AML-193 (cell line): ENCODE data around the gene TMEM245.
"Not testable (repeated sequence)": the region's sequence is repeated elsewhere in the genome, so short reads cannot be mapped to it uniquely, and the experiment has no call there.

ENCODE experiments used
- DNase-seq, 2 experiments: peaks; one replicate each; lab custom pipeline; 2025; lab: John Stamatoyannopoulos, UW

TMEM245 gene

GRCh38 chr9:109063760-109064159 is 56.0 kb downstream of the TMEM245 start:
- DNase-seq = no peak

- no peak for DNase-seq
Measured at GRCh38 chr9:109062543-109062942, 57.2 kb downstream of the TMEM245 start.

- DNase-seq = no peak
Measured at GRCh38 chr9:109060191-109060590, 59.6 kb downstream of the TMEM245 start.

GRCh38 chr9:109053121-109053520 is 66.6 kb downstream of the TMEM245 start:
- DNase-seq = not testable (repeated sequence)

GRCh38 chr9:109052416-109052815 is 67.3 kb downstream of the TMEM245 start:
- DNase-seq = no peak

- no peak for DNase-seq
Measured at GRCh38 chr9:109051733-109052132, 68.0 kb downstream of the TMEM245 start.

- DNase-seq = no peak
Measured at GRCh38 chr9:109050444-109050843, 69.3 kb downstream of the TMEM245 start.

GRCh38 chr9:109048822-109049221 is 70.9 kb downstream of the TMEM245 start:
- no peak for DNase-seq

GRCh38 chr9:109047259-109047658 is 72.5 kb downstream of the TMEM245 start:
- no peak for DNase-seq

GRCh38 chr9:109046346-109046745 is 73.4 kb downstream of the TMEM245 start:
- DNase-seq = no peak

- no peak for DNase-seq
Measured at GRCh38 chr9:109043578-109043977, 76.2 kb downstream of the TMEM245 start.

GRCh38 chr9:109040571-109040970 is 79.2 kb downstream of the TMEM245 start:
- no peak for DNase-seq

- DNase-seq = no peak
Measured at GRCh38 chr9:109039539-109039938, 80.2 kb downstream of the TMEM245 start.

GRCh38 chr9:109037946-109038715 is 81.6 kb downstream of the TMEM245 start:
- DNase-seq = no peak

- no peak for DNase-seq
Measured at GRCh38 chr9:109036744-109037680, 82.7 kb downstream of the TMEM245 start.

- DNase-seq = no peak
Measured at GRCh38 chr9:109035684-109036423, 83.9 kb downstream of the TMEM245 start.

GRCh38 chr9:109033941-109034700 is 85.6 kb downstream of the TMEM245 start:
- DNase-seq = no peak

- DNase-seq = no peak
Measured at GRCh38 chr9:109031241-109031640, 88.5 kb downstream of the TMEM245 start.

- DNase-seq = no peak
Measured at GRCh38 chr9:109030426-109030825, 89.3 kb downstream of the TMEM245 start.

GRCh38 chr9:109028457-109028856 is 91.3 kb downstream of the TMEM245 start:
- no peak for DNase-seq

GRCh38 chr9:109027176-109027575 is 92.6 kb downstream of the TMEM245 start:
- no peak for DNase-seq

- no peak for DNase-seq
Measured at GRCh38 chr9:109026306-109026705, 93.4 kb downstream of the TMEM245 start.
